Retina (tissue), 1 donor: Measurements from ENCODE around the gene PI3.

Experiments
- DNase-seq: peaks from one replicate; pipeline ENCODE4 v3.0.0-alpha.2; 2016

The PI3 gene

GRCh38 chr20:45189067-45189609 lies 14.4 kb downstream of the PI3 start:
- DNase-seq, result no peak

GRCh38 chr20:45189861-45190260 lies 15.2 kb downstream of the PI3 start:
- DNase-seq, result no peak

- no peak for DNase-seq
These were observed 17.2 kb downstream of the PI3 start for GRCh38 chr20:45191926-45192325.

- no peak for DNase-seq
These were observed 18.6 kb downstream of the PI3 start for GRCh38 chr20:45193331-45193730.

GRCh38 chr20:45206725-45207124 lies 32.0 kb downstream of the PI3 start, which contains the start of gene SEMG1:
TSS of gene SEMG1 (plus strand) at chr20:45207033. CDS start at chr20:45207054, 21 bp downstream.
- no peak for DNase-seq

- DNase-seq, result no peak
These were observed 35.2 kb downstream of the PI3 start for GRCh38 chr20:45209924-45210323.

- DNase-seq, result no peak
These were observed 37.1 kb downstream of the PI3 start for GRCh38 chr20:45211569-45212474.

- no peak for DNase-seq
These were observed 38.1 kb downstream of the PI3 start for GRCh38 chr20:45212836-45213235.

GRCh38 chr20:45218124-45218523 lies 43.4 kb downstream of the PI3 start:
- DNase-seq, result no peak

- DNase-seq, result no peak
These were observed 43.9 kb downstream of the PI3 start for GRCh38 chr20:45218636-45219035.

- no peak for DNase-seq
These were observed 46.4 kb downstream of the PI3 start, which contains the start of gene SEMG2 for GRCh38 chr20:45221076-45221475. TSS of gene SEMG2 (plus strand) at chr20:45221373. CDS start at chr20:45221390, 17 bp downstream.

- no peak for DNase-seq
These were observed 48.4 kb downstream of the PI3 start for GRCh38 chr20:45223136-45223535.
